NCI-H128 (cell line): ENCODE results near the gene RTBDN.

ENCODE experiments used
- DNase-seq: peaks from one replicate; lab custom pipeline; 2025; ENCODE audit not compliant: unreplicated experiment; lab: John Stamatoyannopoulos, UW

RTBDN gene

DNA sequence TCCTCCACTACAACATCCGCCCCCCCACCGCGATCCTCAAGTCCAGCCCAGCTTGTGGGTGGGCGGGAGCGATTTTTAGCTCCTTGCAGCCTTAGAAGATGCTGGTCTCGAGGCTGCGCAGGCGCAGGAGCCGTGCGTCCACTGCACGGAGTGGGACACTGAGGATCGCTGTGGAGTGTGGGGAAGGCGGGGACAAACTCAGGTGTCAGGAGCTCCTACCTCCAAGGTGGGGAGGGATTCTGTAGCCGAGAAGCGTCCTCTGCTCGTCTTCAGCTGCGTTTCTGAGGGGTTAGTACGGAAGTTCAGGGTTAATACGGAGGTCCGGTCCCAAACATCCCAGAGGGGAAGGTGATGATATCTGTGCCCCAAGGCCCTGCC, at the start of gene RTBDN:
Gene RTBDN (minus strand): TSS at position 14 of the 378 bp plus-strand sequence. CDS start 4,600 bp downstream, outside the sequence.
- DNase-seq: no peak

DNA sequence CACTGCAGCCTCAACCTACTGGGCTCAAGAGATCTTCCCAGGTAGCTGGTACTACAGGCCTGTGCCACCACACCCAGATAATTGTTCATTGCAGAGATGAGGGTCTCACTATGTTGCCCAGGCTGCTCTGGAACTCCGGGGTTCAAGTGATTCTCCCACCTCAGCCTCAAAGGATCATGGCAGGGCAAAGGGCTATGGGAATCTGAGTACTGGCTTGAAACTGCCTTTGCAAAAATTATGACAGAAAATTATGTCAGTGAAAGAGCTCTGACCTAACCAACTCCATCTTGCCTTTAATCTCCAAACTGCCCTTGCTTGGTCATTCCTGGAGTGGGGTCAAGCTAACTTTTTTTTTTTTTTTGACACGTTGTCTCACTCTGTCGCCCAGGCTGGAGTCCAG, 48.2 kb upstream of the RTBDN start:
- no peak for DNase-seq

DNA sequence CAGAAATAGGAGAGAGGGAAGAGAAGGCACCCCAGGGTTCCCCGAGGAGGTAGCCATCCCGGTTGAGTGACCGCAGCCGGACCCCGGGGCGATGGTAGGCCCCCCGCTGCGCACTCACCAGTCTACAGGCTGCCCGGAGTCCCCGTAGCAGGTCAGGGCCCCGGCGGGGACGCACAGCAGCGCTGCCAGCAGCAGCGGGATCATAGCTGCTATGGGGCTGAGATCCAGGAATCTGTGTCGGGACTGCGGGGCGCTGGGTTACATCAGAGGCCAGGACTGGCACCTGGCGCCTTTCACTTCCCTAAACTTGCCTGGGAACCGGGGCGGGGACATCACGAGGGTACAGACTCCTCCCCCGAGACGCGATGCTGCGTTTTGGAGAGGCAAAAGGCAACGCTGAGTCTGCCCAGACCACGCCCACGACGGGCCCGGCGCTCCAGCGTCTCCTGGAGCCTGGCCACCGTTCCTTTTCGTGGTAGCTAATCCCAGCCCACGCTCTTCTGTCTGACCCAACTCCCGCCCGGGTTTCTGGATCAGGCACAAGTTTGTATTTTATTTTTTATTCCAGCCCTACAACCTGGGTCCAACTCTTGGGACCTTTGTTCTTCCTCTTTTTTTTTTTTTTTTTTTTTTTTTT, 46.9 kb upstream of the RTBDN start, which contains the start of gene DNASE2:
Gene DNASE2 (minus strand): TSS at position 278 of the 637 bp plus-strand sequence. CDS start 74 bp downstream, at position 204.
- peak; percentile 95 for DNase-seq

DNA sequence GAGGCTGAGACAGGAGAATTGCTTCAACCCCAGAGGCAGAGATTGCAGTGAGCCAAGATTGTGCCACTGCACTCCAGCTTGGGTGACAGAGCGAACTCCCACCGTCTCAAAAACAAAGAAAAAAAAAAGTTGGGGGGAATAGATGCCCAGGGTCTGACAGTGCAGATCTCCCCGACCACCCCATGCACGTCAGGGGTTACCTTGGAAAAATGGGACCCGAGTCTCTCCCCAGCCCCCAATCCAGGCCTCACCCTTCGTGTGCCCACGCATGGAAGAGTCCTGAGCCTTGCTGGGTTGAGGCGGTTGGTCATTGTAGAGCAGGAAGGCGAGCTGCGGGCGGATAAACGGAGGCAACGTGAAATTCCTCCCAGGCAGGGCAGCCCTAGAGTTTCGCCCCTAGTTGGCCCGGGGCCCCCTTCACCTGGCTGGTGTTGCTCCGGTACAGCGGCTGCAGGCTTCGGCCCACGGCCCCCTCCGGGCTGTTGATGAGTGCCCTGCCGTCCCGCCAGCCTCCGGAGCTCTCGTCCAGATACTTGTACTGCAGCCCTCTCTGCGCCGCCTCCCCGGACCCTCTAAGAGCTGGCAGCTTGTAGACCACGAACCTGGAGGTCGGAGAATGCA, 46.3 kb upstream of the RTBDN start:
- DNase-seq: no peak

DNA sequence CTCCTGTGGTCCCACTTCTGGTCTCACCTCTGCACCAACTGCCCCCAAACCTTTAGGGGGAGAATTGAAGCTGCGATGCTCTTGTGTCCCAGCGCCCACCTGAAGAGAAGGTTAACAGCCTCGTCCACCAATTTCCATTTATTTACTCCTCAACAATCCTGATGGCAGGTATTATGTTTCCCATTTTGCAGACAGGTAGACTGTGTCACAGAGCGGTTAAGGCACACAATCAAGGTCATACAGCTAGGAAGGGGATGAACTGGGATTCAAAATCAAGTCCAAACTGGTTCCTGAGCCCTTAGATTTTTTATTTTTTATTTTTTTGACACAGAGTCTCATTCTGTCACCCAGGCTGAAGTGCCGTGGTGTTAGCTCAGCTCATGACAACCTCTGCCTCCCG, 40.7 kb upstream of the RTBDN start:
- DNase-seq: no peak

DNA sequence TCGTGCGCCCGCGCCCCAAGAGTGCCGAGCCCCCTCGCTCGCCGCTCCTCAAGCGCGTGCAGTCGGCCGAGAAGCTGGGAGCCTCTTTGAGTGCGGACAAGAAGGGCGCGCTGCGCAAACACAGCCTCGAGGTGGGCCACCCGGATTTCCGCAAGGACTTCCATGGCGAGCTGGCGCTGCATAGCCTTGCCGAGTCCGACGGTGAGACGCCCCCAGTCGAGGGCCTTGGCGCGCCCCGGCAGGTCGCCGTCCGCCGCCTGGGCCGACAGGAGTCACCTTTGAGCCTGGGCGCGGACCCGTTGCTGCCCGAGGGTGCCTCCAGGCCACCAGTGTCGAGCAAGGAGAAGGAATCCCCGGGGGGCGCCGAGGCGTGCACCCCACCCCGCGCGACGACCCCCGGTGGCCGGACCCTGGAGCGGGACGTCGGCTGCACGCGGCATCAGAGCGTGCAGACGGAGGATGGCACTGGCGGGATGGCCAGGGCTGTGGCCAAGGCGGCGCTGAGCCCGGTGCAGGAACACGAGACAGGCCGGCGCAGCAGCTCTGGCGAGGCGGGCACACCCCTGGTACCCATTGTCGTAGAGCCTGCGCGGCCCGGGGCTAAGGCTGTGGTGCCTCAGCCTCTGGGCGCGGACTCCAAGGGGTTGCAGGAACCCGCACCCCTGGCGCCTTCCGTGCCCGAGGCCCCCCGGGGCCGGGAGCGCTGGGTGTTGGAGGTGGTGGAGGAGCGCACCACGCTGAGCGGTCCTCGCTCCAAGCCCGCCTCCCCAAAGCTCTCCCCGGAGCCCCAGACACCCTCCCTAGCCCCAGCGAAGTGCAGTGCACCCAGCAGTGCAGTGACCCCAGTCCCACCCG, 39.7 kb upstream of the RTBDN start:
- no peak for DNase-seq

DNA sequence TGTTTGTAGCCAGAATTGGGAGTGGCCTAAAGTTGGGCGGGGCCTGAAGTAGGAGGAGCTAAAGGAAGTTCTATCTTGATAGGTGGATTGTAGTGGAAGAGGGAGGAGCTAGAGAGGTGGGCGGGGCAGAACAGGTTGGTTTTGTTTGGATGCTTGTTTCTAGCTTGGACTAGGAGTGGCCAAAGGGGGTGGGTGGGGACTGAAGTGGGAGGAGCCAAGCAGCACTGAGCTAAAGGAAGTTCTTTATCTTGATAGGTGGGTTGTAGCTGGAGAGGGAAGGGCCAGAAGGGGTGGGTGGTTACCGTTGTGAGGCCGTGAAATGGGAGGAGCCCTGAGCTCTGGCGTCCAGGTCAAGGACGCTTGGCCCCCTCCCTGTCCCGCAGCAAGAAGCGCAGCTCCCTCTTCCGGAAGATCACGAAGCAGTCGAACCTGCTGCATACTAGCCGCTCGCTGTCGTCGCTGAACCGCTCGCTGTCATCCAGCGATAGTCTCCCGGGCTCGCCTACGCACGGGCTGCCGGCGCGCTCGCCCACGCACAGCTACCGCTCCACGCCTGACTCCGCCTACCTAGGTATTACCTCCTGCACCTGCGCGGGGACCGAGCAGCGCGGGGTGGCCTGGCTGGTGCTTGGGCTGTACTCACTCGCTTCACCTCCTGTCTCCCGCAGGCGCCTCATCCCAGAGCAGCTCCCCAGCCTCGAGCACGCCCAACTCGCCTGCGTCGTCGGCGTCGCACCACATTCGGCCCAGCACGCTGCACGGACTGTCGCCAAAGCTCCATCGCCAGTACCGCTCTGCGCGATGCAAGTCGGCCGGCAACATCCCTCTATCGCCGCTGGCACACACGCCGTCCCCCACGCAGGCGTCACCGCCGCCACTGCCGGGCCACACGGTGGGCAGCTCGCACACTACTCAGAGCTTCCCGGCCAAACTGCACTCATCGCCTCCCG, 38.8 kb upstream of the RTBDN start:
- no peak for DNase-seq

DNA sequence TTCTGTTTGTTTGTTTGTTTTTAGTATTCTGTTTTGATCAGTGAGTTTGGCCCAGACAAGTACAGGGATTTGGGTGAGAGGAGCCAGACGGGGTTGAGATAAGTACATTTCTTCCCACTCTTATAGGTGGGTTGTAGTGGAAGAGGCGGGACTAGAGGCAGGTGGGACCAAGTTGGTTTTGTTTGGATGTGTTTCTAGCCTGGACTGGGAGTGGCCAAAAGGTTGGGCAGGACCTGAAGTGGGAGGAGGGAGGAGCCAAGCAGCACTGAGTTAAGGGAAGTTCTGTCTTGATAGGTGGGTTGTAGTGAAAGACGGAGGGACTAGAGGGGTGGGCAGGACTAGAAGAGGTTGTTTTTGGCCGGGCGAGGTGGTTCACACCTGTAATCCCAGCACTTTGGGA, 37.9 kb upstream of the RTBDN start:
- no peak for DNase-seq

DNA sequence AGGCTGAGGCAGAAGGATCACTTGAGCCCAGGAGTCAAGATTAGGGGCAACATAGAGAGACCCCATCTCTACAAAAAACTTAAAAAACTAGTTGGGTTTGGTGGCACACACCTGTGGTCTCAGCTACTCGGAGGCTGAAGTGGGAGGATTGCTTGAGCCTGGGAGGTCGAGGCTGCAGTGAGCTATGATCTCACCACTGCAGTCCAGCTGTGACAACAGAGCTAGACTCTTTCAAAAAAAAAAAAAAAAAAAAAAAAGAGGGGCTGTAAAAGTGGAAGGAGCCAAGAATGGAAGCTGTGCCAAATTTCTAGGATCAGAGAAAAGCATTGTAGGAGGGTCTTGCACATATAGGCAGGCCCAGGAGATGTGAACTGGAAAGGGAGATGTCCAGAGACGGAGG, 37.3 kb upstream of the RTBDN start:
- no peak for DNase-seq

DNA sequence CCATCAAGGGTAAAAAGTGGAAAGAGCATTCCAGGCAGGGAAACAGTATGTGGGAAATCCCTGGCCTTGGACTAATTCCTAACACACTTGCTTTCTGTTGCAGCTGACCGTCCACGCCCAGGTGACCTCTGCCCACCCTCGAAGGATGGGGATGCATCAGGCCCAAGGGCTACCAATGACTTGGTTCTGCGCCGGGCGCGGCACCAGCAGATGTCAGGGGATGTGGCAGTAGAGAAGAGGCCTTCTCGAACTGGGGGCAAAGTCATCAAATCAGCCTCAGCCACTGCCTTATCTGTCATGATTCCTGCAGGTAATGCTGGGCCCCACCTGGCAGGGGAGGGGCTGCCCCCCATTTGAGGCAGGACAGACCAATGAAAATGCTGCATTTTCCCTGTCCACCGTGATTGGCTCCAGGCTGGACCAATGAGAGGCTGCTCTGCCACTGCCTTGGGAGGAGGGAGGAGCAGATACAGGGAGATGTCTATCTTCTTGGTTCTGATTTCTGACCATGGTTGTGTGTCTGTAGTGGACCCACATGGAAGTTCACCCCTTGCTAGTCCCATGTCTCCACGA, 34.2 kb upstream of the RTBDN start:
- DNase-seq: no peak

DNA sequence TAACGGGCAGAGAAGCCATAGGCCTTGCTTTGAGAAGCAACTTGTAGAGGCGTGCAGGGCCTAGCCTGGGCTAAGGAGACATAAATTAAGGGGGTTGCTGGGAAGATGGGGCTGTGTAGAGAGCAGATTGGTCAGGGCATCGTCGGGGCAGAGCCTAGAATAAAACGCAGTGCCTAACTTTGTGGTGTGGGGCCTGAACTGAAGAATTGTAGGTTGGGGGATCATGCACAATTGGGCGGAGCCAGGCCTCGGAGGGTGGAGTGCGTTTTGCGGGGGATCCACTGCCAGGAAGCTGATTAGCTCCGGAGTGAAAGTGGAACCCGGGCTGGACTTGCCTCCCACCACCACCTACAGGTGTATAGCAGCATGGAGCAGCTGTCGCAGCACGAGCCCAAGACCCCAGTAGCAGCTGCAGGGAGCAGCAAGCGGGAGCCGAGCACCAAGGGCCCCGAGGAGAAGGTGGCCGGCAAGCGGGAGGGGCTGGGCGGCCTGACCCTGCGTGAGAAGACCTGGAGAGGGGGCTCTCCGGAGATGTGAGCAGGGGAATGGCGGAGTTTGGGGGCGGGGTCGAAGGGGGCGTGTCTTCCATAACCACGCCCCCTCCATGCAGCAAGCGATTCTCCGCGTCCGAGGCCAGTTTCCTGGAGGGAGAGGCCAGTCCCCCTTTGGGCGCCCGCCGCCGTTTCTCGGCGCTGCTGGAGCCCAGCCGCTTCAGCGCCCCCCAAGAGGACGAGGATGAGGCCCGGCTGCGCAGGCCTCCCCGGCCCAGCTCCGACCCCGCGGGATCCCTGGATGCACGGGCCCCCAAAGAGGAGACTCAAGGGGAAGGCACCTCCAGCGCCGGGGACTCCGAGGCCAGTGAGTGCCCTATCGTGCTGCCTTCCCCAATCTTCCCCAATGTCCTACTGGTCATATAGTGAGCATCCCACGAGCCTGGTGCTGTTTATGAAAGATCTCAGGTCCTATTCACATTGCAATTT, 33.0 kb upstream of the RTBDN start:
- no peak for DNase-seq

DNA sequence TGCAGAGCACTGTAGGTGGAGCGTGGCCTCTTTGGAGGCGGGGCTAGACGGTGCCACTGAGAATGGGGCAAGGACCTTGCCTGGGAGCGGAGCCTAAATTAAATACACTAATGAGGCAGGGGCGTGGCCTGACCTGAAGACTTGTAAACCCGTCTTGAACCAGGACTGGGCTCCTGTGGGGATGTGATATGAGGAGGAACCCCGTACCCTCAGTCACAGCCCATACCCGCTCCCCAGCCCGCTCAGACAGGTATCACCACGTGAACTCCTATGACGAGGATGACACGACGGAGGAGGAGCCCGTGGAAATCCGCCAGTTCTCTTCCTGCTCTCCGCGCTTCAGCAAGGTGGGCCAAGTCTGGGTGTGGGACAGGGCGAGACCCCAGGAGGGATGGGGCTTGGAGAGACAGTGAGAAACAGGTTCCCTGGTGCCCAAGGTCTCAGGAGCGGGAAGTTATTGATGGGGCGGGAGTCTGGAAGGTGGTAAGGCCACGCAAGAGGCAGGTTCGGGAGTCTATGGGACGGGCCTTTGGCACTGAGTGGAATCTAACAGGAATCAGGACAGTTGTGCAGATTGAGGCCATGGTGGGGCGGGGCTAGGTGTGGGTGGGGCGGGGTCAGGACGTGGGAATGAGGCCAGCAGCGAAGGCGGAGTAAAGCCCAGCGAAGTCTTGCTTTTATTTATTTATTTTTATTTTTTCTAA, 32.2 kb upstream of the RTBDN start:
- no peak for DNase-seq

DNA sequence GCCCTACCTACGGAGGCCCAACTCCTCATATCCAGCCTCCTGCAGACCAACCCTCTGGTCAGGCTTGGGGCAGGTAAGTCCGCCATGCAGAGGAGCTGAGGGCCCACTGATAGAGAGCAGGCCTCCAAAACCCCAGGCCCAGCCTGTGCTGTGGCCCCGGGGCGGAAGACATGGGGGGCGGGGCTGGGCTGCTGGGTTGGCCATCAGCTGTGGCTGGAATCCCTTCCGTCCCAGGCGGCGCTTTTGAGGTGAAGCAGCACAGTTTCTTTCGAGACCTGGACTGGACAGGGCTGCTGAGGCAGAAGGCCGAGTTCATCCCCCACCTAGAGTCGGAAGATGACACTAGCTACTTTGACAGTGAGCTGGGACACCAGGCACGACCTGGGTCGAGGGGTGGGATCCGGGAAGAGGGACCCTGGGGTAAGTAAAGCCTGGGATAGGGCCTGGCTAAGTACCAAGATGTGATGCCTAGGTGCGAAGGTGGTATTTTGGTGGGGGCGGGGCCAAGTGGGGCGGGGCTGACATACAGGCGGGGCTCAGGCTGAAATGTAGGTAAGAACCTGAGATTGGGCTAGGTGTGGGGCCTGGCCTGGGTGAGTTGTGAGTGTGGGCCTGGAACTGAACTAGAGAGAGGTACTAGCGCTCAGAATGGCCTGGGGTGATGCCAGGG, 31.5 kb upstream of the RTBDN start:
- no peak for DNase-seq

DNA sequence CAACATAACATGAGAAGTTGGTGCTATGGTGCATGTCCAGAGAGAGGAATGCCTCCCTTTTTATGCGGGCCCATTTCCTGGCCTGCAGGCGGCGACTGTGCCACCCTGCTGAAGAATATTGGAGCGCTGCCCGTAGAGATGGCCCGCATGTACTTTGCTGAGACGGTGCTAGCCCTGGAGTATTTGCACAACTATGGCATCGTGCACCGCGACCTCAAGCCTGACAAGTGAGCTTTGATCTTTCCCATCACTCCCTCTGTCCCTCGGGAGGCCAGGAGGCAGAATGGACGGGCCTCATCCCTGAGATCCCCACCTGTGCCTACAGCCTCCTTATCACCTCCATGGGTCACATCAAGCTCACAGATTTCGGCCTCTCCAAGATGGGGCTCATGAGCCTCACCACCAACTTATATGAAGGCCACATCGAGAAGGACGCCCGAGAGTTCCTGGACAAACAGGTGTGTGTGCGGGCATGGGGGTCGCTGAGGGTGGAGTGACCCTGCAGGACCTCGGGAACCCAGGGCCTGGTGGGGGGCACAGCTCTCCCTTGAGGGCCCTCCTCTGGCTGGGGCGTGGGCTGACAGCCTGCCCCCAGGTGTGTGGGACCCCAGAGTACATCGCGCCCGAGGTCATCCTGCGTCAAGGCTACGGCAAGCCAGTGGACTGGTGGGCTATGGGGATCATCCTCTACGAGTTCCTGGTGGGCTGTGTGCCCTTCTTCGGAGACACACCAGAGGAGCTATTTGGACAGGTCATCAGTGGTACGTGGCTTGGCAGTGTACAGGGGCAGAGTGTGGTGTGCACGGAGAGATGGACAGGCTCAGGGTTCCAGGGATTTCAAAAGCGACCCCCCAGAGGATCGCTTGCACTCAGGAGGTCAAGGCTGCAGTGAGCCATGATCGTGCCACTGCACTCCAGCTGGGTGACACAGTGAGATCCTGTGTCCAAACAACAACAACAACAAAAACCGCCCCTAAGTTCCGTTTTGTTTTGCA, 30.6 kb upstream of the RTBDN start:
- no peak for DNase-seq

DNA sequence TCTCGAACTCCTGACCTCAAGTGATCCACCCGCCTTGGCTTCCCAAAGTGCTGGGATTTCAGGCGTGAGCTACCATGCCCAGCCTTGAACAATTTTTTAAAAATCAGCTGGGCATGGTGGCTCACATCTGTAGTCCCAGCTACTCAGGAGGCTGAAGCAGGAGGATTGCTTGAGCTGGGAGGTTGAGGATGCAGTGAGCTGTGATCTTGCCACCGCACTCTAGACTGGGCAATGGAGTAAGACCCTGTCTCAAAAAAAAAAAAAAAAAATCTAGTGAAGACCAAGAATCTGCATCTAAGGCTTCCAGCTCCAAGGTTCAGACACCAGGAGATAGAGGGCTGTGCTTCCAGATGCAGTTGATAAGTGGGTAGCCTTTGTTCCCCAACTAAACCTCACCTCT, 29.8 kb upstream of the RTBDN start:
- DNase-seq: no peak

DNA sequence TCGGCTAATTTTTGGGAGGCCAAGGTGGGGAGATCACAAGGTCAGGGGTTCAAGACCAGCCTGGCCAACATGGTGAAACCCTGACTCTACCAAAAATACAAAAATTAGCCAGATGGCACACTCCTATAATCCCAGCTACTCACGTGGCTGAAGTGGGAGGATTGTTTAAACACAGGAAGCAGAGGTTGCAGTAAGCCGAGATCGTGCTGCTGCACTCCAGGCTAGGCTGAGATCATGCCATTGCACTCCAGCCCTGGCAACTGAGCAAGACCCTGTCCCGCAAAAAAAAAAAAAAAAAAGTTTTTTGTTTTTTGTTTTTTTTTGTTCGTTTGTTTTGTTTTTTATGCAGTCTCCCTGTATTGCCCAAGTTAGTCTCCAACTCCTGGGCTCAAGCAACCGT, 25.2 kb upstream of the RTBDN start:
- no peak for DNase-seq
